Gastroesophageal sphincter (tissue), 4 donors: ENCODE results near the gene AFG1L. TPM values are rescaled to one million over a fixed set of nuclear protein-coding genes. Genes with fewer than 3 reads are reported as not detected.

ENCODE experiments used
- ATAC-seq: fragments of 150-250 bp; one replicate; pipeline ENCODE4 v1.9.1; 2016; ENCODE audit warnings: mild to moderate bottlenecking, moderate library complexity
- H3K27ac ChIP-seq, 4 donors: fragments of 200-600 bp; sonication (generic) in 3 of 4; 1 replicate in 3 of 4; 2 replicates in 1 of 4; pipeline ENCODE4 v1.5.1; 2016 to 2019
- H3K27me3 ChIP-seq: fragments of 200-600 bp; sonication (generic); one replicate; pipeline ENCODE4 v1.5.1; 2019
- H3K36me3 ChIP-seq, 2 donors: fragments of 200-600 bp; sonication (generic); one replicate each; pipeline ENCODE4 v1.5.1; 2019; ENCODE audit warnings: control low read depth in 1 of 2
- H3K4me1 ChIP-seq, 3 donors: fragments of 200-600 bp; sonication (generic); 1 replicate in 2 of 3; 2 replicates in 1 of 3; pipeline ENCODE4 v1.5.1; 2016 to 2019; ENCODE audit warnings: control low read depth in 2 of 3
- H3K4me3 ChIP-seq, 2 donors: fragments of 200-600 bp; sonication (generic); one replicate each; pipeline ENCODE4 v1.5.1; 2019; ENCODE audit warnings: mild to moderate bottlenecking in 1 of 2, moderate library complexity in 1 of 2
- H3K9me3 ChIP-seq, 3 donors: fragments of 200-600 bp; sonication (generic); one replicate each; pipeline ENCODE4 v1.5.1; 2017 to 2019; ENCODE audit warnings: control low read depth in 2 of 3
- EP300 ChIP-seq: sonication (generic); formaldehyde crosslinking; IDR thresholded peaks from one replicate; pipeline ENCODE4 v1.6.1; 2017; ENCODE audit warnings: antibody characterized with exemption, mild to moderate bottlenecking
- POLR2A ChIP-seq, 2 donors: fragments of 450-650 bp; IDR thresholded peaks; one replicate each; pipeline ENCODE4 v1.6.1; 2017; ENCODE audit warnings: antibody characterized with exemption in 2 of 2, mild to moderate bottlenecking in 2 of 2, moderate library complexity in 1 of 2
- POLR2AphosphoS5 ChIP-seq: sonication (generic); formaldehyde crosslinking; IDR thresholded peaks from one replicate; pipeline ENCODE4 v1.6.1; 2017; ENCODE audit warnings: antibody characterized with exemption
- WGBS, 2 donors: methylation state at CpG; one replicate each; pipeline ENCODE4 v1.1.5; 2018; ENCODE audit warnings: low coverage in 1 of 2; 5-methylcytosine and 5-hydroxymethylcytosine counted together
- total RNA-seq, 4 donors: library from RNA; depleted of rRNA; stranded (reverse); fragments of >200 nt; gene quantifications; one replicate each; pipeline ENCODE4 v1.1.0, GENCODE V29; 2016
- TF ChIP-seq, protein P1 (sequence below), 4 experiments: fragments of 200-600 bp in 2 of 4; fragments of 450-650 bp in 2 of 4; sonication (generic) in 1 of 4; IDR thresholded peaks; one replicate each; pipeline ENCODE4 v1.5.1; 2017 to 2019; ENCODE audit warnings: antibody characterized with exemption in 4 of 4, mild to moderate bottlenecking in 2 of 4, moderate library complexity in 2 of 4

AFG1L gene
- total RNA-seq, 4 donors from 2014 or later = 1.6 to 7.6 (median 5.7) TPM

DNA sequence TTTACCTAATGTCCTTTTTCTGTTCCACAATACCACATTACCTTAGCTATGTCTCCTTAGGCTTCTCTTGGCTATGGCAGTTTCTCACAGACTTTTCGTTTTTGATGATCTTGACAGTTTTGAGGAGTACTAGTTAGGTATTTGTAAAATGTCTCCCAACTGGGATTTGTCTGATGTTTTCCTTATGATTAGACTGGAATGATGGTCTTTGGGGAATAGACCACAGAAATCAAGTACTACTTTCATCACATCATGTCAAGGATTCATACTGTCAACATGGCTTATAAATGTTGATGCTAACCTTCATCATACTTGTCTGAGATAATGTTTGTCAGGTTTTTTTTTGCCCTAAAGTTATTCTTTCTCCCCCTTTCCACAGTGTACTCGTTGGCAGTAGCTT lies 187.7 kb downstream of the AFG1L start:
- no peaks in the 10 kb centered on the region for H3K27me3 ChIP-seq
- 75 to 76% methylated on average over 2 of the region's 2 CpGs for WGBS, 2 donors
- H3K27ac ChIP-seq = no peak overlapping the region
- ATAC-seq = no peak
- no peak for TF ChIP-seq EP300
- TF ChIP-seq POLR2AphosphoS5 = no peak
- TF ChIP-seq POLR2A (IDR thresholded peaks at IDR 0.05) = no peak
- TF ChIP-seq, protein P1, sequence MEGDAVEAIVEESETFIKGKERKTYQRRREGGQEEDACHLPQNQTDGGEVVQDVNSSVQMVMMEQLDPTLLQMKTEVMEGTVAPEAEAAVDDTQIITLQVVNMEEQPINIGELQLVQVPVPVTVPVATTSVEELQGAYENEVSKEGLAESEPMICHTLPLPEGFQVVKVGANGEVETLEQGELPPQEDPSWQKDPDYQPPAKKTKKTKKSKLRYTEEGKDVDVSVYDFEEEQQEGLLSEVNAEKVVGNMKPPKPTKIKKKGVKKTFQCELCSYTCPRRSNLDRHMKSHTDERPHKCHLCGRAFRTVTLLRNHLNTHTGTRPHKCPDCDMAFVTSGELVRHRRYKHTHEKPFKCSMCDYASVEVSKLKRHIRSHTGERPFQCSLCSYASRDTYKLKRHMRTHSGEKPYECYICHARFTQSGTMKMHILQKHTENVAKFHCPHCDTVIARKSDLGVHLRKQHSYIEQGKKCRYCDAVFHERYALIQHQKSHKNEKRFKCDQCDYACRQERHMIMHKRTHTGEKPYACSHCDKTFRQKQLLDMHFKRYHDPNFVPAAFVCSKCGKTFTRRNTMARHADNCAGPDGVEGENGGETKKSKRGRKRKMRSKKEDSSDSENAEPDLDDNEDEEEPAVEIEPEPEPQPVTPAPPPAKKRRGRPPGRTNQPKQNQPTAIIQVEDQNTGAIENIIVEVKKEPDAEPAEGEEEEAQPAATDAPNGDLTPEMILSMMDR (IDR thresholded peaks at IDR 0.05) = no peak
- no peaks in the 10 kb centered on the region for H3K9me3 ChIP-seq
- no peaks in the 10 kb centered on the region for H3K4me1 ChIP-seq
- H3K36me3 ChIP-seq = peaks cover 0 to 7% of the 10 kb centered on the region in 2 donors
- H3K4me3 ChIP-seq = no peak overlapping the region

DNA sequence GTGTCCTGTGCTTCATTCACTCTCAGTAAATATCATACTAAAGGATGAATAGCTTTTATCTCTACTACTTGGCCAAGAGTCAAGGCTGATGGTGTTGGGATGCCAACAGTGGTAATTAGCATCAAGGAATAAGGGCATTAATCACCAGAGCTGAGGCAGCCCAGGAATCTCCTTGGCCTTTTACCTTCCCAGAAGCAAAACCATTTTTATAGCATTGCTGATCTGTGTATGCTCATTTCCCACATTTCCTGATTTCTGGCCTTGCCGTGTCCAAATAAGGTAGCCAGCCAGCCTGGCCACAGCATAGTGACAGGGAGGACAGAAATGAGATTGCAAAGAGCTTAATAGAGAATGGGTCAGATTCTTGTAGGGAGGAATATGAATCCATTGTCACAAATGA lies 189.2 kb downstream of the AFG1L start:
- Histone ChIP-seq H3K27ac (no peak overlapping the region), H3K4me3 (no peak overlapping the region), H3K9me3 (no peaks in the 10 kb centered on the region), H3K27me3 (no peaks in the 10 kb centered on the region), H3K4me1 (no peaks in the 10 kb centered on the region), H3K36me3 (no peaks in the 10 kb centered on the region)
- TF ChIP-seq EP300 (no peak), POLR2A (IDR thresholded peaks at IDR 0.05) (no peak), POLR2AphosphoS5 (no peak)
- TF ChIP-seq, protein P1 (IDR thresholded peaks at IDR 0.05) = no peak
- ATAC-seq = no peak
- 40 to 43% methylated on average over 1 of the region's 1 CpG for WGBS, 2 donors

DNA sequence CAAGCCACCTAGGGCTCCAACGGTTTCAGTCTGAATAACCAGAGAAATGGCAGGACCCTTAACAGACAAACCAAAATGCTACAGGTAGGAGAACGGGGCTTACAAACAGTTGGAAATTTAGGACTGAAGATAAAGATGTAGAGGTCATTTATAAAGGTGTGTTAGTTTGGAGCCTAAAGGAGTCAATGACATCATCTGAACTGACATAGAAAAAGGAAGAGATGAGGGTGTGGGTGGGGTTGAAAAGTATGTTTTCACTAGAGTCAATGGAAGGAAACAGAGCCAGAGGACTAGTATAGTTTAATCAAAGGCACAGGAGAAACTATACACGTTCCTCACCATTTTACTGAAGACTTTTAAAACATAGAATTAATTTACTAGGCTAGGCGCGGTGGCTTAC lies 194.8 kb downstream of the AFG1L start:
- Histone ChIP-seq H3K36me3 (no peaks in the 10 kb centered on the region), H3K27me3 (no peaks in the 10 kb centered on the region), H3K9me3 (no peaks in the 10 kb centered on the region), H3K4me3 (no peak overlapping the region), H3K4me1 (no peaks in the 10 kb centered on the region), H3K27ac (no peak overlapping the region)
- no peak for ATAC-seq
- WGBS, 2 donors = 86% methylated on average over 5 of the region's 5 CpGs; no CpG with 5 or more reads in 1 of the 2 donors
- TF ChIP-seq POLR2A (IDR thresholded peaks at IDR 0.05) = no peak
- TF ChIP-seq, protein P1 (IDR thresholded peaks at IDR 0.05) = no peak
- no peak for TF ChIP-seq POLR2AphosphoS5
- no peak for TF ChIP-seq EP300

DNA sequence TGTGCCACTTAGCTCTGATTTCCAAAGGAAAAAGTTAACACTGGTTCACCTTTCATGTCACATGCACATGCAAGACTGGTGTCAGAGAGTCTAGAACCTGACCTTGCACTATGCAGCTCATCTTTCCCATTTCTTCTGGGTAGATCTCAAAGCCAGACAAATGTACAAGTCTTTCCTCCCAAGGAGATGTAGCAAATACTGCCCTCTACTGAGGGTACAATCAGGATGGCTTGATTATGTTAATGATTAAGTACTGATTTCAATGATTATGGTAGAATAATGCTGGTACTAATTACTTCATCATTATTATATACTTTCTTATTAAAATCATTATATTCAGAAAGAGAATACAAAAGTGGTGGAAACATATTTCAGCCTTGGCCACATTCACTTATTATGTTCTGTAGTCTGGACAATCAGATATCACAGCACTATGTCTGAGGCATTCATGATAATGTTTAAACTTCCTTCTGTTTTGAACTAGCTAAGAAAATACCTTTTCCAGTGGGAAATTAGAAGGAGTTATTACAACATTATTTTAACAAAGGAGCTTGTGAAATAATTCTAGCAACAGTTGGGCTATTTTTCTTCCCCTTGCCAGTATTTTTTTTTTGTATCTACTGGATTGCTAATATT lies 197.4 kb downstream of the AFG1L start:
- no peak for TF ChIP-seq POLR2A (IDR thresholded peaks at IDR 0.05)
- TF ChIP-seq, protein P1 (IDR thresholded peaks at IDR 0.05) = peak in 3 of 4 experiments; percentile 12 to 55 (median 29)
- no peak for ATAC-seq
- no peak overlapping the region for H3K27ac ChIP-seq

DNA sequence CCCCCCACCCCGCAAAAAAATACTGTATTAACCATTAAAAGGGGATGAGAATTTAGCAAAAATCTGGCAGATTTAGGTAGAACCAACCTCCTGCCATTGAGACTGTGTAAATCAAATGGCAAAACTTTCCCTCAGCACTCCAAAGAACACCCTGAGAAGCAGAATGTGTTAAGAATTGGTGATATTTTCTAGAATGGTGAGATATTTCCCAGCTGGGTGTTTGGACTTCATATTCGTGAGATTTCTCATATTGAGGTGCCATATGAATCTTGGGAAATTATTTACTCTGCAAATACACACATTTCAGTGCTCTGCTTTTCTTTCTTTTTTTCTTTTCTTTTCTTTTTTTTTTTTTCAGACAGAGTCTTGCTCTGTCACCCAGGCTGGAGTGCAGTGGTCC lies 199.6 kb downstream of the AFG1L start:
- ATAC-seq = no peak
- no peaks in the 10 kb centered on the region for H3K27me3 ChIP-seq
- no peak overlapping the region for H3K27ac ChIP-seq
- no peak overlapping the region for H3K4me3 ChIP-seq
- WGBS, 2 donors = 84 to 95% methylated on average over 2 of the region's 2 CpGs
- TF ChIP-seq POLR2AphosphoS5 = no peak
- TF ChIP-seq, protein P1 (IDR thresholded peaks at IDR 0.05) = no peak
- no peak for TF ChIP-seq EP300
- no peak for TF ChIP-seq POLR2A (IDR thresholded peaks at IDR 0.05)
- no peaks in the 10 kb centered on the region for H3K9me3 ChIP-seq
- H3K4me1 ChIP-seq = no peaks in the 10 kb centered on the region
- no peaks in the 10 kb centered on the region for H3K36me3 ChIP-seq

More for the DNA sequence above, 197.4 kb downstream of the AFG1L start:
- H3K27me3 ChIP-seq = no peaks in the 10 kb centered on the region
- H3K9me3 ChIP-seq = no peaks in the 10 kb centered on the region
- no peak overlapping the region for H3K4me3 ChIP-seq
- no peaks in the 10 kb centered on the region for H3K36me3 ChIP-seq
- no peaks in the 10 kb centered on the region for H3K4me1 ChIP-seq
